H9 (cell line): ENCODE data around the gene CYP39A1. TPM values are rescaled to one million over a fixed set of nuclear protein-coding genes. Genes with fewer than 3 reads are reported as not detected.

Source experiments
- DNase-seq: peaks from one replicate; pipeline ENCODE4 v3.0.0-alpha.2; 2017
- H2AFZ ChIP-seq: one replicate; pipeline ENCODE4 v1.6.1; 2013; ENCODE audit warnings: mild to moderate bottlenecking, low read length, control low read depth, moderate library complexity
- H2AK5ac ChIP-seq: 2 replicates; pipeline ENCODE4 v1.6.1; 2013; ENCODE audit warnings: low read length, control low read depth, mixed read lengths; ENCODE audit not compliant: insufficient read length
- H2BK120ac ChIP-seq: one replicate; pipeline ENCODE4 v1.6.1; 2013; ENCODE audit warnings: low read depth, mild to moderate bottlenecking, low read length, control low read depth, inconsistent platforms; ENCODE audit not compliant: poor library complexity, severe bottlenecking
- H2BK12ac ChIP-seq: 2 replicates; pipeline ENCODE4 v1.6.1; 2013; ENCODE audit warnings: low read length, control low read depth, mixed read lengths, low read depth; ENCODE audit not compliant: insufficient read length
- H2BK15ac ChIP-seq: 2 replicates; pipeline ENCODE4 v1.6.1; 2013; ENCODE audit warnings: low read depth, low read length, control low read depth
- H2BK20ac ChIP-seq: one replicate; pipeline ENCODE4 v1.6.1; 2013; ENCODE audit warnings: low read depth, mild to moderate bottlenecking, low read length, control low read depth, inconsistent platforms; ENCODE audit not compliant: poor library complexity, severe bottlenecking
- H2BK5ac ChIP-seq: 2 replicates; pipeline ENCODE4 v1.6.1; 2013; ENCODE audit warnings: low read length, control low read depth, mixed read lengths; ENCODE audit not compliant: insufficient read length
- H3K14ac ChIP-seq: 2 replicates; pipeline ENCODE4 v1.6.1; 2013; ENCODE audit warnings: low read length, control low read depth; ENCODE audit not compliant: insufficient read depth
- H3K18ac ChIP-seq: 2 replicates; pipeline ENCODE4 v1.6.1; 2013; ENCODE audit warnings: low read depth, mild to moderate bottlenecking, mixed read lengths, low read length, control low read depth; ENCODE audit not compliant: insufficient read length
- H3K23ac ChIP-seq: 2 replicates; pipeline ENCODE4 v1.6.1; 2013; ENCODE audit warnings: low read length, control low read depth, mixed read lengths, low read depth; ENCODE audit not compliant: insufficient read length
- H3K23me2 ChIP-seq: 2 replicates; pipeline ENCODE4 v1.6.1; 2013; ENCODE audit warnings: low read depth, mild to moderate bottlenecking, mixed read lengths, low read length, control low read depth; ENCODE audit not compliant: insufficient read length, poor library complexity, severe bottlenecking
- H3K27ac ChIP-seq: 2 replicates; pipeline ENCODE4 v1.5.1; 2013; ENCODE audit warnings: low read length, control low read depth, mixed read lengths, low read depth; ENCODE audit not compliant: insufficient read length
- H3K27me3 ChIP-seq: 2 replicates; pipeline ENCODE4 v1.6.1; 2013; ENCODE audit warnings: low read length, control low read depth, inconsistent platforms; ENCODE audit not compliant: insufficient read depth
- H3K4ac ChIP-seq: 2 replicates; pipeline ENCODE4 v1.6.1; 2013; ENCODE audit warnings: low read depth, mild to moderate bottlenecking, control low read depth, inconsistent platforms, low read length, moderate library complexity
- H3K4me1 ChIP-seq: 2 replicates; pipeline ENCODE4 v1.6.1; 2013; ENCODE audit warnings: low read length, control low read depth, inconsistent platforms; ENCODE audit not compliant: insufficient read depth
- H3K4me2 ChIP-seq: 2 replicates; pipeline ENCODE4 v1.6.1; 2013; ENCODE audit warnings: low read length, control low read depth, mixed read lengths; ENCODE audit not compliant: insufficient read length, insufficient read depth
- H3K56ac ChIP-seq: 2 replicates; pipeline ENCODE4 v1.6.1; 2013; ENCODE audit warnings: low read depth, mild to moderate bottlenecking, mixed read lengths, low read length, control low read depth; ENCODE audit not compliant: insufficient read length
- H3K79me1 ChIP-seq: 2 replicates; pipeline ENCODE4 v1.6.1; 2013; ENCODE audit warnings: low read depth, mild to moderate bottlenecking, moderate library complexity, low read length, control low read depth, inconsistent platforms; ENCODE audit not compliant: insufficient read depth, poor library complexity, severe bottlenecking
- H3K79me2 ChIP-seq: 2 replicates; pipeline ENCODE4 v1.6.1; 2013; ENCODE audit warnings: low read length, control low read depth, inconsistent platforms; ENCODE audit not compliant: insufficient read depth
- H3K9ac ChIP-seq: 2 replicates; pipeline ENCODE4 v1.6.1; 2013; ENCODE audit warnings: low read length, control low read depth, mixed read lengths; ENCODE audit not compliant: insufficient read length; ENCODE audit errors: extremely low read depth
- H3K9me3 ChIP-seq: one replicate; pipeline ENCODE4 v1.6.1; 2013; ENCODE audit warnings: low read depth, low read length, inconsistent platforms; ENCODE audit not compliant: control insufficient read depth
- H3T11ph ChIP-seq: one replicate; pipeline ENCODE4 v1.6.1; 2013; ENCODE audit warnings: mild to moderate bottlenecking, low read length, control low read depth, inconsistent platforms
- H4K20me1 ChIP-seq: one replicate; pipeline ENCODE4 v1.6.1; 2013; ENCODE audit not compliant: control insufficient read depth, insufficient read length, insufficient read depth
- H4K5ac ChIP-seq: 2 replicates; pipeline ENCODE4 v1.6.1; 2013; ENCODE audit warnings: low read depth, mild to moderate bottlenecking, mixed read lengths, low read length, control low read depth; ENCODE audit not compliant: insufficient read length
- H4K8ac ChIP-seq: replicated peaks from 2 replicates; pipeline ENCODE4 v1.6.1; 2013; ENCODE audit warnings: low read length, control low read depth, mixed read lengths, low read depth; ENCODE audit not compliant: insufficient read length
- H4K91ac ChIP-seq: 2 replicates; pipeline ENCODE4 v1.6.1; 2013; ENCODE audit warnings: low read depth, mild to moderate bottlenecking, moderate library complexity, mixed read lengths, low read length, control low read depth; ENCODE audit not compliant: insufficient read length
- H3K27ac Mint-ChIP-seq, 3 experiments: 2 replicates in 2 of 3; 3 replicates in 1 of 3; pipeline ENCODE4 v1.8.0; 2020 to 2021; ENCODE audit warnings: mixed read lengths in 3 of 3, mild to moderate bottlenecking in 1 of 3, moderate library complexity in 1 of 3
- H3K27me3 Mint-ChIP-seq: 2 replicates; pipeline ENCODE4 v1.8.0; 2021; ENCODE audit warnings: low read depth, mild to moderate bottlenecking, moderate library complexity, mixed read lengths
- H3K36me3 Mint-ChIP-seq, 3 experiments: 2 replicates in 2 of 3; 3 replicates in 1 of 3; pipeline ENCODE4 v1.8.0; 2020 to 2021; ENCODE audit warnings: low read depth in 3 of 3, mixed read lengths in 3 of 3; ENCODE audit not compliant: insufficient read depth in 1 of 3
- H3K4me1 Mint-ChIP-seq, 2 experiments: 2 replicates each; pipeline ENCODE4 v1.8.0; 2020; ENCODE audit warnings: mixed read lengths in 2 of 2
- H3K4me3 Mint-ChIP-seq, 2 experiments: 2 replicates in 1 of 2; 3 replicates in 1 of 2; pipeline ENCODE4 v1.8.0; 2020 to 2021; ENCODE audit warnings: mild to moderate bottlenecking in 2 of 2, mixed read lengths in 2 of 2, moderate library complexity in 1 of 2
- H3K9me3 Mint-ChIP-seq, 2 experiments: 2 replicates in 1 of 2; 3 replicates in 1 of 2; pipeline ENCODE4 v1.8.0; 2020; ENCODE audit warnings: mild to moderate bottlenecking in 2 of 2, mixed read lengths in 2 of 2, moderate library complexity in 1 of 2
- CTCF ChIP-seq: fragments of 200-600 bp; sonication (generic); conservative IDR thresholded peaks from 3 replicates; pipeline ENCODE4 v1.8.0; 2021; ENCODE audit warnings: antibody characterized with exemption, mild to moderate bottlenecking
- WGBS: extraction: QIAGEN DNeasy Blood & Tissue Kit; methylation state at CpG from one replicate; pipeline ENCODE4 v1.1.7; 2013; ENCODE audit warnings: missing lambda C conversion rate, low lambda C conversion rate, mixed read lengths; ENCODE audit not compliant: insufficient read length; ENCODE audit errors: extremely low coverage; 5-methylcytosine and 5-hydroxymethylcytosine counted together
- total RNA-seq: library from RNA; stranded (reverse); gene quantifications from 2 replicates; pipeline ENCODE4 v1.2.1, GENCODE V29; 2021

CYP39A1 gene
- total RNA-seq, 1 experiment from 2014 or later, result 0.50 TPM

- Histone ChIP-seq H3K18ac (no peak overlapping the region), H4K91ac (no peak overlapping the region), H2BK120ac (no peak overlapping the region), H3K4me1 (no peaks in the 10 kb centered on the region), H3T11ph (no peak overlapping the region), H4K5ac (no peak overlapping the region), H2BK15ac (no peak overlapping the region), H2BK20ac (no peak overlapping the region), H2BK5ac (no peak overlapping the region), H3K14ac (no peak overlapping the region; the same call in 1 of the 2 replicates), H3K4ac (no peak overlapping the region), H3K23me2 (no peaks in the 10 kb centered on the region), H3K27me3 (no peaks in the 10 kb centered on the region), H3K9me3 (no peaks in the 10 kb centered on the region), H3K4me2 (no peak overlapping the region), H2BK12ac (no peak overlapping the region), H4K20me1 (no peaks in the 10 kb centered on the region), H2AFZ (no peak overlapping the region), H4K8ac (no peak overlapping the region), H2AK5ac (no peak overlapping the region), H3K79me1 (no peaks in the 10 kb centered on the region), H3K23ac (no peak overlapping the region), H3K79me2 (no peaks in the 10 kb centered on the region), H3K56ac (no peak overlapping the region), H3K9ac (no peak overlapping the region), H3K27ac (no peak overlapping the region)
- no peaks in the 10 kb centered on the region for H3K36me3 Mint-ChIP-seq
- H3K27ac Mint-ChIP-seq, result no peak overlapping the region
- H3K4me3 Mint-ChIP-seq, result no peak overlapping the region
- no peaks in the 10 kb centered on the region for H3K27me3 Mint-ChIP-seq
- H3K9me3 Mint-ChIP-seq, result no peaks in the 10 kb centered on the region; a peak in 3 of 5 replicates
- no peaks in the 10 kb centered on the region for H3K4me1 Mint-ChIP-seq
- no CpG with 5 or more reads among the region's 3 CpGs for WGBS
- no peak for DNase-seq
- TF ChIP-seq CTCF, result no peak
Measured at GRCh38 chr6:46575530-46575929, 77.1 kb downstream of the CYP39A1 start.
